IPS DF 4.7 (cell line): ENCODE data around the gene LASP1.
"Not testable (repeated sequence)": the region's sequence is repeated elsewhere in the genome, so short reads cannot be mapped to it uniquely, and the experiment has no call there.

ENCODE experiments used
- DNase-seq: peaks from one replicate; pipeline ENCODE4 v3.0.0-alpha.2; 2013; ENCODE audit warnings: low spot score; ENCODE audit errors: extremely low read depth

Gene LASP1

GRCh38 chr17:38869526-38870258 lies at the start of gene LASP1:
LASP1 (plus strand) TSS chr17:38870058; CDS start chr17:38870190, 132 bp downstream.
- no peak for DNase-seq

GRCh38 chr17:38824899-38825761 lies 44.7 kb upstream of the LASP1 start, which contains the start of gene CWC25:
CWC25 (minus strand) TSS chr17:38825321; CDS start chr17:38825183, 138 bp downstream.
- DNase-seq: peak; percentile 87

- DNase-seq: no peak
Measured at GRCh38 chr17:38825762-38826247, 44.1 kb upstream of the LASP1 start.

GRCh38 chr17:38844261-38844757 lies 25.5 kb upstream of the LASP1 start:
- no peak for DNase-seq

GRCh38 chr17:38848557-38848891 lies 21.3 kb upstream of the LASP1 start:
- no peak for DNase-seq

- DNase-seq: no peak
Measured at GRCh38 chr17:38848939-38849605, 20.8 kb upstream of the LASP1 start.

- no peak for DNase-seq
Measured at GRCh38 chr17:38850374-38850773, 19.5 kb upstream of the LASP1 start.

GRCh38 chr17:38851434-38851833 lies 18.4 kb upstream of the LASP1 start:
- DNase-seq: no peak

GRCh38 chr17:38852771-38853291 lies 17.0 kb upstream of the LASP1 start:
- DNase-seq: no peak

- DNase-seq: no peak
Measured at GRCh38 chr17:38853292-38854219, 16.3 kb upstream of the LASP1 start, which contains the start of gene RPL23. RPL23 (minus strand) TSS chr17:38853721; CDS start chr17:38853710, 11 bp downstream.

GRCh38 chr17:38855101-38855714 lies 14.7 kb upstream of the LASP1 start:
- not testable (repeated sequence) for DNase-seq

GRCh38 chr17:38857271-38857670 lies 12.6 kb upstream of the LASP1 start:
- no peak for DNase-seq

GRCh38 chr17:38861399-38861843 lies 8.4 kb upstream of the LASP1 start:
- no peak for DNase-seq

- no peak for DNase-seq
Measured at GRCh38 chr17:38864636-38865398, 5.0 kb upstream of the LASP1 start.

- no peak for DNase-seq
Measured at GRCh38 chr17:38867179-38867967, 2.5 kb upstream of the LASP1 start.

GRCh38 chr17:38867968-38868816 lies 1.7 kb upstream of the LASP1 start:
- DNase-seq: no peak
